T-helper 1 cell (primary cell): Measurements from ENCODE around the gene OPN5.

ENCODE experiments used
- DNase-seq, 5 donors: peaks; one replicate each; pipeline ENCODE4 v3.0.0-alpha.2; 2012 to 2020

Gene OPN5

GRCh38 chr6:47865206-47865605, 83.4 kb downstream of the OPN5 start:
- no peak for DNase-seq

GRCh38 chr6:47875593-47875992, 93.8 kb downstream of the OPN5 start:
- DNase-seq: no peak
